Measurements from ENCODE around the gene MEGF11.

The MEGF11 gene

DNA sequence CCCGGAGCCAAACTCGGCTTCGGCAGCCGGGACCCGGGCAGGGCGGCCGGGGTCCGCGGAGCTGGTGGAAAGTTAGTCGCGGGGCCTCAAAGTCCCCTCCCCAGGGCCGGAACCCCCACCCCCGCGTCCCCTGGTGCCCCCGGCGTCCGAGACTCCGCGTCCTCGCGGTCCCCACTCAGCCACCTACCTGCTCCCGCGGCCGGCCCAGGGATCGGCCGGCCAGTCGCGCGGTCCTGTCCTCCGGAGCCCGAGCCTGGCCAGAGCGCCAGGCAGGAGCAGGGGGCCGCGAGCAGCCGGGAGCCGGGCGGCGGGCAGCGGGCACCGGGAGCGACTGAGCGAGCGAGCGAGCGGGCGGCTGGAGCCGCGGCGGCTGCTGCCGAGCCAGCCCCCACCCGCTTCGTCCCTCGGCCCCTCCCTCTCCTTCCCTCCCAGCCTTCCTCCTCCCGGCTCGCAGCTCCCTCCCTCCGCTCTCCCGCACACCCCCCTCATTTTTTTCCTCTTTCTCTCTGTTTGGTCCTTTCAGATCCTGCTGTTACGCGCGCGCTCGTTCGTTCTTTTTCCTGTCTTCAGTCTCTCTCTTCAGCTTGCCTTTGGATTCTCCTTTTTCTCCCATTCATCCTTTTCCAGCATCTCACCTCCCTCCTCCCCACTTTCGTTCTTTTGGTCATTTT lies at the start of gene MEGF11:
Gene MEGF11, minus strand, starts transcription at position 333 of the 671 bp plus-strand sequence. CDS start 125,347 bp downstream, outside the sequence.
- DNase-seq (ENCODE audit: low read depth): no peak

DNA sequence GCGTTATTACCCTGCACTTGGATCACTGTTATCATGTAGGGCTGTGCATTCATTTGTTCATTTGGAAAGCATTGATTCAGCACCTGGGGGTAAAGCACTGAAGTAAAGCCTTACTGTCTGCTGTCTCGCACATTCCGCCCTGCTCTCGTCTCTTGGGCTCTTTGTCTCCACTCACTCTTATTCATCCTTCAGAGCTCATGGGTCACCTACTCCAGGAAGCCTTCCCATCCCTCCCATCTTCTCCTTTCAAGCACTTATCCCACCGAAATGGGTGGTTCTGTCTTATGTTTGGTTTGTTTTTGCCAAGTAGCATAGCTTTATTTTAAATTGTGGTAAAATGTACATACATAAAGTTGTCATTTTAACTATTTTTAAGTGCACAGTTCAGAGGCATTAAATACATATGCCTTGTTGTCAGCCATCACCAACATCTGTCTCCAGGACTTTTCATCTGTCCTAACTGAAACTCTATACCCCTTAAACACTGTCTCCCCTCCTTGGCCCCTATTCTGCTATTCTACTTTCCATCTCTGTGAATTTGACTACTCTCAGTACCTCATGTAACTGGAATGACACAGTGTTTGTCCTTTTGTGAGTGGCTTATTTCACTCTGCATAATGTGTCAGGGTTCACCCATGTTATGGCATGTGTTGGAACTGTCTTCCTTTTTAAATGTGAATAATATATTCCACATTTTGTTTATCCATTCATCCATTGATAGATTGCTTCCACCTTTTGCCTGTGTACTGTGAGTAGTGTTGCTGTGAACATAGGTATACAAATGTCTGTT lies 49.1 kb upstream of the MEGF11 start:
- DNase-seq (ENCODE audit: low read depth): no peak

DNA sequence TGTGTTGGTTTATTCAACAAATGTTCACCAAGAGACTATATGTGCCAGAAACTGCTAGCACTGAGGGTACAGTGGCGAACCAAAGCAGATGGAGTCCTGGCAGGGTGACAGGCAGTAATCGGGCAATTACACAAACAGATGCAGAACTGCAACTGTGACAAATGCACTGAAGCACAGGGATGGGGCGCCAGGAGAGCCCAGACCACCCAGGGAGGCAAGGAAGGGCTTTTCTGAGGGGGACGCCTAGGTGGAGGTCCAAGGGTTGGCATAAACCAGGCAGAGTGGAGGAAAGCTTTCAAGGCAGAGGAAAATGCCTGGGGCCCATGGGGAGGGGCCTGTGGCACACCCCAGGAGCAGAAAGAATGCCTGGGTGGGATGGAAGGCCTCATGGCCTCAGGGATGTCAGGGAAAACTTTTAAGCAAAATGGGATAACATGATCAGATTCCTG lies 45.3 kb upstream of the MEGF11 start:
- no peak for DNase-seq (ENCODE audit: low read depth)

- no peak for DNase-seq (ENCODE audit: low read depth)
These were observed 42.6 kb upstream of the MEGF11 start for GRCh38 chr15:66296186-66296585.

- DNase-seq (ENCODE audit: low read depth): no peak
These were observed 41.3 kb upstream of the MEGF11 start for GRCh38 chr15:66294932-66295235.

DNA sequence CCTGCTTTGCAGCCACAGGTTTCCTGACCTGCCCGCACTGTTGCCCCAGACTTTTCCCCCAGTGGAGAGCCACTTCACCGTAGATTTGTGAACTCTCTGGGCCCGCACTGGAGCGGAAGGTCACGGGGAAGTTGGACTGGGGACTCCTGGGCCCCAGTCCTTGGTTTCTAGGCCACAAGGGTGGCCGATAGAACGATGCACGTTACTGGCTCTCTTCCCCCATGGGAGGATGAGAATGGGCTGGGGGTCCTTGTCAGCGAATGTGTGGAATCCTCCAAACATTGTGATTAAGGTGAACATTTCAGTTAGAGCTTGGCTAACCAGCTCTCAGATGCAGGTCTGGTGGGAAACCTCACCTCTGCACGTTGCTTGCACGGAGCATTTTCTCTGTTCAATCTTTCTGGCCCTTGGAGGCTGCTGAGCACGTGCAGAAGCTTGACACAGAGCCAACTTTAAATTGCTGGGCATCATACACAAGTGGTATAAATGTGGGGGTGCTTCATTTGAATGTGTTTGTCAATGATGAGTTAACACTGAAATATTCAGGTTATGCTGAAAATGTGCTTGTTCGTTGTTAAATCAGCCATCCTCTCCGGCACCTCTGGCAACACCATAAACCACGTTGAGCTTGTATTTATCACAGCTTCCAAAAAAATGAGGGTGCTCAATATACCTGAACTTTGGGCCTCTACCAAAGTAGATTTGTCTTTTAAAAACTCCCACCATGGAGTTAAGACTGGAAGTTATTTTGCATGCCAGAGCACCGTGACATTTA lies 40.8 kb upstream of the MEGF11 start:
- DNase-seq (ENCODE audit: low read depth): no peak

- DNase-seq (ENCODE audit: low read depth): peak; percentile 50
These were observed 40.0 kb upstream of the MEGF11 start, which contains the start of gene DIS3L for GRCh38 chr15:66293419-66294156. Gene DIS3L (plus strand): TSS chr15:66293568. CDS start chr15:66293597, 29 bp downstream.

DNA sequence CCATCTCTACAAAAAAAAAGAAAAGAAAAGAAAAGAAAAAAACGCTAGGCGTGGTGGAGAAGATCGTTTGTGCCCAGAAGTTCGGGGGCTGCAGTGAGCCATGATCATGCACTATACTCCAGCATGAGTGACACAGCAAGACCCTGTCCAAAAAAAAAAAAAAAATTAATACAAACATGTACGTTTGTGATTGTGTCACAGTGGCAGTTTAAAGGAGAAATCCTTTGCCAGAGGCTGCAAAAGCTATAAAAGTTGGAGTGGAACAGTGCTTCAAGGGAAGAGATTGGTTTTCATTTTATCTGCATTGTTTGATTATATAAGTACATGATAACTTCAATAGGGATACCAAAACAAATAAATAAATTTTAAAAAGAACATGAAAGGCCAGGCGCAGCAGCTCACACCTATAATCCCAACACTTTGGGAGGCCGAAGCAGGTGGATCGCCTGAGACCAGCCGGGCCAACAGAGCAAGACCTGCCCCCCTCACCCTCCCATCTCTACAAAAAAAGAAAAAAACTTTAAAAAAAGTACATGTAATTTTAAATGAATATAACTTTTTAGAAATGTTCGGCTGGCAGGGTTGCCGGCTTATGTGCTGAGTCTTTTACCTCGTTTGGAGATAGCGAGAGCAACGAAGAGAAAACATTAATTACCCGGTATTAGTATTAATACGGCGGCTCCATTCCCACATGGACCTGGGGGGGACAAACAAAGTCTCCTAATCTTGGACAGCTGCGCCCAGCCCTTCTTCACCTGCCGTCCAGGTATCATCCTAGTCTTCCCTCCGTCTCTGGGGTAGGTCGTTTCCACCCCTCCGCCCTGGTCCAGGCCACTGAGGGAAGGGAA lies 39.2 kb upstream of the MEGF11 start:
- DNase-seq (ENCODE audit: low read depth): no peak

- no peak for DNase-seq (ENCODE audit: low read depth)
These were observed 38.4 kb upstream of the MEGF11 start for GRCh38 chr15:66291816-66292570.

GRCh38 chr15:66290518-66290917 lies 37.0 kb upstream of the MEGF11 start:
- no peak for DNase-seq (ENCODE audit: low read depth)

GRCh38 chr15:66290007-66290406 lies 36.5 kb upstream of the MEGF11 start:
- DNase-seq (ENCODE audit: low read depth): no peak

DNA sequence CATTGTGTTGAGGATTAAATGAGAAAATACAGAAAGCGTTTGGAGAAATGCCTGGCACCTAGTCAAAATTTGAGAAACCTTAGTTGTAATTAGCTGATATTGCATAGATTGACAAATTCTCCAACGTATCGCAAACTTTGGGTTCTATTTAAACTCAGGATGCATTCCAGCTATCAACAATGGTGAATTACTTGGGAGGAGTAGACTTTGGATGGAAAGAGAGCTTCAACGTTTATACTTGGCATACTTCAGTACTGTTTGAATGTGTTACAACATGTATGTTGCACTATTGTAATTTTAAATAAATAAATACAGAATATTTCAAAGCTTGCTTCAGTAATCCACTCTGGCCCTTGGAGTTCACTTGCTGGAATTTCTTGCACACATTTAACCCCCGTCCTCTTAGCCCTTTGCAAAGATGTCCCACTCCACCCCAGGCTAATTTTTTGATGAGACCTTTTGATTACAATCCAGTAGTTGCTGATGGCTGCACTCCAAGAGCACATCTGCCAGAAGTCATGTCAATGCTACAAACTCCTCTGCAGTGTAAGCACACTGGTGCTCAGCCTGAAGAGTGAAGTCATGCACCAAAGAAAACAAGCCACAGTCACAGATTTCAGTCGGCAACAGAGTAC lies 35.1 kb upstream of the MEGF11 start:
- no peak for DNase-seq (ENCODE audit: low read depth)

GRCh38 chr15:66288093-66288492 lies 34.5 kb upstream of the MEGF11 start:
- DNase-seq (ENCODE audit: low read depth): no peak

DNA sequence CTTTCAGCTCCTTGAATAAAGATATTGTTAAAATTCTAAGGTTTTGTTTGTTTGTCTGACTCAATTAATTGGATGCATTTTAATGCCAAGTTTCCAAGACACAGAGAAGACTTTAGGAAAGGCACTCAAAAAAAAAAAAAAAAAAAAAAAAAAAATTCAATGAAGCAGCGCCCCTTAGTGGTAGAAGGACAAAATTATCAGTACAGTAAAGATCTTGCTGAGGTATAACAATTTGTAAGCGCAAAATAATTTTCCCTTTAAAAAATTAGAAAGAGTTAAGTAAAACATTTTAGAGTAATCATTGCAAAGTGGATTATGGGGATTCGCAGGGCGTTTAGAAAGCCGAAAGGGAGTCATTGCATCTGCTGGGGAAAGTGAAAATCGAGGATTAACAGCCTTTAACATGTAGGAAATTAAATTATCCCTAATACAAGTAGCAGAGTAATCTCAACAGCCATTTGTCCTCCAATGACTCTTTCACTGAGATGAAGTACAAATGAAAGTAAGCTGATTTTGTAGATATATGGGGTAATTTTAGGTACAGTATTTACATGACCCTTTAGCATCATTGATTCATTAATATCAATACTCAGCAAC lies 34.0 kb upstream of the MEGF11 start:
- no peak for DNase-seq (ENCODE audit: low read depth)

- DNase-seq (ENCODE audit: low read depth): no peak
These were observed 32.2 kb upstream of the MEGF11 start for GRCh38 chr15:66285533-66286280.

DNA sequence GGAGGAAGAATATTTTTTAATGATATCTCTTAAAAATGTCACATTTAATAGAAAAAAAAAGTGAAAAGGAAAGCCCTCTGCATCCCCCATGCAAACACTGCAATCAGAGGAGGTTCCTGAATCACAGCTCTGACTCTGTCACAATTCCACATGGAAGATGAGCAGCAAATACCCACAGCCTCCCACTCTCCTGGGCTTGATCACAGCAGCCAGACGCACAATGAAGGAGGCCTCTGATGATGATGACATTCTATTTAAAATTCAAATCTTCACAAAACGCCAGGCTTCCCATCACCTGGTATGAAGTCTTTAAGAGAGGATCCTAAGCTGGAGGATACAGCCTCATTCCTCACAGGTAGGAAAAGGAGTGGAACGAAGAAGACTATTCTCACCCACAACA lies 30.7 kb upstream of the MEGF11 start:
- DNase-seq (ENCODE audit: low read depth): no peak

DNA sequence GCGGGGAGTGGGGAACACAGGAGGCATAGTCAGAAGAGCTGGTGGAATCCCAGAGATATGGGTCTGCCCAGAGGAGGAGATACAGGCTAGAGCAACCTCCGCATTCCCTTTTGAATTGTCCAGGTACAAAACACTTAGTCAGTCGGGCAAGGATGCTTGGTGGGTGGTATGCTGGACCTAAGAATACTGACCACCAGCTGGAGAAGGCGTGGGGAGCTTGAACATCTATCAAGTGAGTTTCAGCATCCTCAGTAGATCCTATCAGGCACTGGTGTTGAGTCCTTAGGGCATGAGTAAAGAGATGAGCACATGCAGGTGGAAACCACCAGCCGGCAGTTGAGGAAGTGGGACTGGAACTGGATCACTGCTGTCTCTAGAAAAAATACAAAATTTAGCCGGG lies 25.1 kb upstream of the MEGF11 start:
- DNase-seq (ENCODE audit: low read depth): no peak

DNA sequence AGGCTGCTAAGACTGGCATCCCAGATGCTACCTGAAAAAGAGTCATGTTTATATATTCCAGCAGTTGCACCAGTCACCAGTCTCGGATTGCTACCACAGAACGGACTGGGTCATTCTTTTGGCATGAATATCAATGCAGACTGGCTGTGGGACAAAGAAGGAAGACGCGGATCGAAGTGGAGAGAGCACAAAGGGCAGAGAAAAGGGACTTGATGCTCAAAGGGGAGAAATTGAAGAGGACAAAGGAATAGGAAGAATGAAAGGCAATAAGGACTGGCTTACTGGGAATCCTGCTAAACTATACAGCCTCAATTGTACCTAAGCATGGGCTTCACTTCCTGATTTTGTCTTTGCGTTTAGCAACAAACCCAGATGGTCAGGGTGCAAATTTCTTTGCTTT lies 24.5 kb upstream of the MEGF11 start:
- DNase-seq (ENCODE audit: low read depth): no peak

DNA sequence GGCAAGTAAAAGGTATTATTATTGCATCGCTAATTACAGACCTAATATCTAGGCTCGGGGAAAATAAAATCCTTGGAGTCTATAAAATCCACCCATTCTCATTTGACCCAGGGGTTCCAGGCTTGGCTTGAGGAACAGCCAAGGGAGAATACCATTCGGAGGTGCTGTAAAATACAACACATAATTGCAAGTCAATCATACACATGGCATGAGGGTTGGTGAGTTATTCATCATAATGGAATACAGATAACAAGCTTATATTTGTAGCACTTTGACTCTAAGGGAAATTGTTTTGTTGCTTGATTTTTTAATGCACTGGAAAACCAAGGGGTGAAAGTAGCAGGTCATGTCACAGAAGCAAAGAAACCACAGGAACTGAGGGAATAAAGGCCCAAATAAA lies 23.0 kb upstream of the MEGF11 start:
- DNase-seq (ENCODE audit: low read depth): no peak

Measured in T-helper 22 cell (primary cell).